ENCODE results near the gene CNNM3.

The CNNM3 gene

GRCh38 chr2:96783388-96783787 lies 32.7 kb upstream of the CNNM3 start:
- Histone ChIP-seq H3K79me2 (ENCODE audit: insufficient read depth, low read length) (no peaks in the 10 kb centered on the region), H3K4me3 (ENCODE audit: insufficient read depth, low read length, poor library complexity, severe bottlenecking) (no peak overlapping the region), H2AFZ (ENCODE audit: low read depth, low read length, severe bottlenecking) (no peak overlapping the region), H3K4me2 (ENCODE audit: low read depth, low read length, poor library complexity, severe bottlenecking) (no peak overlapping the region), H3K27me3 (ENCODE audit: low read length) (no peaks in the 10 kb centered on the region), H3K9me3 (ENCODE audit: insufficient read depth, low read length) (no peaks in the 10 kb centered on the region), H3K9ac (ENCODE audit: low read length) (no peak overlapping the region), H4K20me1 (ENCODE audit: low read depth, low read length) (no peaks in the 10 kb centered on the region), H3F3A (ENCODE audit: insufficient read depth) (no peaks in the 10 kb centered on the region), H3K36me3 (ENCODE audit: low read length) (no peaks in the 10 kb centered on the region), H3K27ac (ENCODE audit: low read depth, low read length) (no peak overlapping the region), H3K9me2 (replicated peaks; ENCODE audit: insufficient read depth, low read length) (no peaks in the 10 kb centered on the region)
- TF ChIP-seq CTCF (IDR thresholded peaks at IDR 0.05; ENCODE audit: insufficient read depth, low read length, poor library complexity, severe bottlenecking) (no peak), EZH2phosphoT487 (conservative IDR thresholded peaks at IDR 0.05; ENCODE audit: low read length) (no peak)

- H3K4me2 ChIP-seq (ENCODE audit: low read depth, low read length, poor library complexity, severe bottlenecking), result no peak overlapping the region
- H3K79me2 ChIP-seq (ENCODE audit: insufficient read depth, low read length), result no peaks in the 10 kb centered on the region
Measured at GRCh38 chr2:96787411-96787810, 28.7 kb upstream of the CNNM3 start.

GRCh38 chr2:96788442-96789244 lies 27.4 kb upstream of the CNNM3 start:
- Histone ChIP-seq H3F3A (ENCODE audit: insufficient read depth) (no peaks in the 10 kb centered on the region), H3K9me2 (replicated peaks; ENCODE audit: insufficient read depth, low read length) (no peaks in the 10 kb centered on the region), H3K9ac (ENCODE audit: low read length) (no peak overlapping the region), H3K4me3 (ENCODE audit: insufficient read depth, low read length, poor library complexity, severe bottlenecking) (no peak overlapping the region), H2AFZ (ENCODE audit: low read depth, low read length, severe bottlenecking) (no peak overlapping the region), H3K36me3 (ENCODE audit: low read length) (no peaks in the 10 kb centered on the region), H4K20me1 (ENCODE audit: low read depth, low read length) (no peaks in the 10 kb centered on the region), H3K27ac (ENCODE audit: low read depth, low read length) (no peak overlapping the region), H3K9me3 (ENCODE audit: insufficient read depth, low read length) (no peaks in the 10 kb centered on the region), H3K27me3 (ENCODE audit: low read length) (no peaks in the 10 kb centered on the region), H3K79me2 (ENCODE audit: insufficient read depth, low read length) (no peaks in the 10 kb centered on the region), H3K4me2 (ENCODE audit: low read depth, low read length, poor library complexity, severe bottlenecking) (no peak overlapping the region)
- no peak for TF ChIP-seq EZH2phosphoT487 (conservative IDR thresholded peaks at IDR 0.05; ENCODE audit: low read length)
- no peak for TF ChIP-seq CTCF (IDR thresholded peaks at IDR 0.05; ENCODE audit: insufficient read depth, low read length, poor library complexity, severe bottlenecking)

More at GRCh38 chr2:96787411-96787810, 28.7 kb upstream of the CNNM3 start:
- Histone ChIP-seq H3K27me3 (ENCODE audit: low read length) (no peaks in the 10 kb centered on the region), H3K27ac (ENCODE audit: low read depth, low read length) (no peak overlapping the region), H3K9me3 (ENCODE audit: insufficient read depth, low read length) (no peaks in the 10 kb centered on the region), H3K9me2 (replicated peaks; ENCODE audit: insufficient read depth, low read length) (no peaks in the 10 kb centered on the region), H3K4me3 (ENCODE audit: insufficient read depth, low read length, poor library complexity, severe bottlenecking) (no peak overlapping the region), H3K9ac (ENCODE audit: low read length) (no peak overlapping the region), H3K36me3 (ENCODE audit: low read length) (no peaks in the 10 kb centered on the region), H3F3A (ENCODE audit: insufficient read depth) (no peaks in the 10 kb centered on the region), H4K20me1 (ENCODE audit: low read depth, low read length) (no peaks in the 10 kb centered on the region), H2AFZ (ENCODE audit: low read depth, low read length, severe bottlenecking) (no peak overlapping the region)
- TF ChIP-seq CTCF (IDR thresholded peaks at IDR 0.05; ENCODE audit: insufficient read depth, low read length, poor library complexity, severe bottlenecking) (no peak), EZH2phosphoT487 (conservative IDR thresholded peaks at IDR 0.05; ENCODE audit: low read length) (no peak)
